Stimulated activated CD4-positive, alpha-beta T cell treated with anti-CD3 and anti-CD28 coated beads, Interleukin-15, amount 100 ng/mL, for 48 hours (primary cell): ENCODE data around the gene GHR.

Experiments
- DNase-seq, 2 donors: peaks; one replicate each; pipeline ENCODE4 v3.0.0-alpha.2; 2020; ENCODE audit warnings: low read depth in 2 of 2

The GHR gene

DNA sequence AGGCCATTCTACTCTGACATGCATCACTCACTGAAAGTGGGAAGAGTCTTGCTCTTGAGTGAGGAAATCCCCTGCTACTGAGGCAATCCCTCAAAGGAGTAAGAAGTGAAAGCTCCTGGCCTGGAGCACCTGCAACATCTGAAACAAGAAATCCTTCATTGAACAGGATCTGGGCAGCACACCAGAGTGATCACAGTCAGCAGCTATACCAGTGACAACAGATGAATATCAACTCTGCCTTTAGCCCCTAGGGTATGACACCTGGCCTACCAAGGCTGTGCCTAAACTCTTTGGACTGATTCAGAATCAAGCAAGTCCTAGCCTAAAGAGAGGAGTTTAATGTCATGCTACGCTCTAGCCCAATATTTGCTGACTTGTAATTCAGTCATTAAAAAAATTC, 177.2 kb downstream of the GHR start:
- no peak for DNase-seq

- no peak for DNase-seq
Measured at GRCh38 chr5:42604171-42604711, 181.0 kb downstream of the GHR start.

GRCh38 chr5:42605490-42605889, 182.3 kb downstream of the GHR start:
- DNase-seq: no peak

DNA sequence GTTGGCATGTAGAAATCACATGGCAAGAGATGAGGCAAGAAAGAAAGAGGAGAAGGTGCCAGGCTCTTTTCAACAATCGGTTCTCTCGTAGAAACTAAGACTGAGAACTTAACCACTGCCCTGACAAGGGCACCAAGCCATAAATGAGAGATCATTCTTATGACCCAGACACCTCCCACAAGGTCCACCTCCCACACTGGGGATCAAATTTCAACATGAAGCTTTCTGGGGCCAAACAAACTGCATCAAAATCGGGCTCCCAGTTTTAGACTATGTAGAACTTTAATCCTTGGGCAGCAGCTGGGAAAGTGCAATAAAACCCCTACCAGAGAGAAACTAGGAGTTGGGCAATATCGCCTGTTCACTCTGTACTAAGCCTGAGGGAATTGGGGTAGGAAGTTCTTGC, 183.2 kb downstream of the GHR start:
- DNase-seq: no peak

DNA sequence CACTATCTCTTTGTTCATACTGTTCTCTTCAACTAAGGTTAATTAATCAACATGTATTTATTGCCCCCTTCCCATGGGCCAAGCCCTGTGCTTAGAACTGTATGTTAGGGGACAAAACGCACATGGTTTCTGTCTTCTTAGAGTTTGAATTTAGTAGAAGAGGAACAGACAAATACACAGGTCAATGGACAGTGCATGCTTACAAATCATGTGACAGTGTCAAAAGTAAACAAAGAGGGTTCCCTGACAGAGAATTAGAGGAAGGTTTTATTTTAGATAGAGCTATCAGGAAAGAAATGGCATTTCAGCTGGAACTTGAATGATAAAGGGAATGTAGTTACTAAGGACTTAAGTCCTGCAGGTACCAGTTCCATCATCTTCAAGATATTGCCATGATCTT, 188.2 kb downstream of the GHR start:
- DNase-seq: no peak

DNA sequence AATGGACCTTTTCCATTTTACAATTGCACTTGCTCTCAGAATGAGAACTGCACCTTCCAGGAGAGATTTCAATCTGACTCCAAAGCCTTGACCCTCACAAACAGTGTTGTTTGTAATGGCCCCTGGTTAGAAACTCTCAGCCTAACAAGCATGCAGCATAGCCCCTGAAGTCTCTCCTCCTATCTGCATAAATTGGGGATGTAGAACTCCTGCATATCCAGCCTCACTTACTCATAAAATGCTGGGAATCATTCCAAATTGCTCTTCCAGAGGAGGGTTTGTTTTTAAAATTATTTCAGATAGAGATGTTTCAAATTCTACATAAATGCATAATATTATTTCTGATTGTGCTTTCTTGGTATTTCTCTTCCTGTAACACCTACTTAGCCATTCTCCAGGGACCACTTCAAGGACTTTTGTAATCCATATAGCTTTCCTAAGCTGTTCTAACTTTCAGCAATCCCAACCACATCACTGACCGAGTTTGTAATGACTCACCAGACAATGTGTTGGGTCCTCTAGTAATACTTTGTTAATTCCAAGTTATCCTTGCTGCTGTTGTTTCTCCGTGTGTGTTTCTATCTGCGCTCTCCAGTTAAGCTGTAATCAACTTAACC, 189.6 kb downstream of the GHR start:
- no peak for DNase-seq

- DNase-seq: no peak
Measured at GRCh38 chr5:42614509-42614908, 191.3 kb downstream of the GHR start.

GRCh38 chr5:42620579-42621216, 197.5 kb downstream of the GHR start:
- no peak for DNase-seq

GRCh38 chr5:42621242-42621641, 198.0 kb downstream of the GHR start:
- DNase-seq: no peak

GRCh38 chr5:42621662-42622061, 198.4 kb downstream of the GHR start:
- DNase-seq: no peak

GRCh38 chr5:42624912-42625311, 201.7 kb downstream of the GHR start:
- no peak for DNase-seq

DNA sequence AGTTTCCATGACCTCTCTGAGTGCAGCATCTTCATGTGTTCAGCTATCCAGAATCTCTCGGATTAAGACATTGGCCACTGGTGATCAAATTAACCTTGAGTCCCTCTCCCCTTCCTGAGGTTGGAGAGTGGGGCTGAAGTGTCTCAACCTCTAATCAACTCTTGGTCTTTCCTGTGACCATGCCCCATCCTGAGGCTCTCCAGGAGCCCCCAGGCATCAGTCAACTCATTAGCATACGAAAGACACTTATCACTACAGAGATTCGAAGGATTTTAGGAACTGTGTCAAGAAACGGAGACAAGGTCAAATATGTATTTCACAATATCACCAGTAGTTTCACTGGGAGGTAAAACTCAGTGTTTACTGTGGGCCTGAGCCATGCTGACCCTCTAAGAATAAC, 203.2 kb downstream of the GHR start:
- DNase-seq: no peak

DNA sequence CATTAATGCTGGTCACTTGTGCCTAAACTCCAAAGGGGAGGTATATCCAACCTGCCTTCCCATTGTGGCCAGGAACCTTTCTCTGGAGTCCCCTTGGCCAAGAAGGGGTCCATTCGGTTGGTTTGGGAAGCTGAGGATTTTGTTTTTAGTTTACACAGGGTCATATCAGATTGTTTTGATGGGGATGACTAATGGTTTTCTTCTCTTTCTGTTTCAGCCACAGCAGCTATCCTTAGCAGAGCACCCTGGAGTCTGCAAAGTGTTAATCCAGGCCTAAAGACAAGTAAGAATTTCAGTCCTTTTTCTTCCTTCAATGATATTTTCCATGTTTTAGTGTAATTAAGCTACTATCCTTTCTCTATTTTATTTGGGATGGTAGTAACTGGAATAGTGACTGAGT, 205.6 kb downstream of the GHR start:
- DNase-seq: no peak

DNA sequence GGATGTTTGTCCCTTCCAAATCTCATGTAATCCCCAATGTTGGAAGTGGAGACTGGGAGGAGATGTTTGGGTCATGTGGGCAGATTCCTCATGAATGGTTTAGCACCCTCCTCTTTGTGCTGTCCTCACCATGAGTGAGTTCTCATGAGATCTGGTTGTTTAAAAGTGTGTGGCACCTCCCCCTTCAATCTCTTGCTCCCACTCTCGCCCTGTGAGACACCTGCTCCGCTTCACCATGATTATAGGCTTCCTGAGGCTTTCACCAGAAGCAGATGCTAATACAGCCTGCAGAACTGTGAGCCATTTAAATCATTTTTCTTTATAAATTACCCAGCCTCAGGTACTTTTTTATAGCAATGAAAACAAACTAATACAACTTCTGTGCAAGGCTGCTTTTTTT, 206.0 kb downstream of the GHR start:
- DNase-seq: no peak

DNA sequence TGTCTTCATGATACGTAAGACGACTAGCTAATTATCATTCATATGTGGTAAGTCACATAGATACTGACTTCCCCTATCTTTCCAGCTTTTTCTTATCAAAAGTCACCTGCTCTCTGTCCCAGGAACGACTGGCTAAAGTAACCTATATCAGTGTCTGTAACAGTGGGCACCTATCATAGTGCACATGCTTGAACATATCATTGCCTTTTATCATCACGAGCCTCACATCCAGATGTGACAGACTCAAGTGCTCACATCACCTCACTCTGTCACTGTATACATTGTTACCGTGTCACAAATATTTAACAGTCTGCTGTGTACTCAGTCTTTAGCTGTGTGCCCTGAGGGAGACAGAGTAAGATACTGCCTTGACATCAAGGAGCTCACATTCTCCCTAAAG, 208.0 kb downstream of the GHR start:
- DNase-seq: no peak

DNA sequence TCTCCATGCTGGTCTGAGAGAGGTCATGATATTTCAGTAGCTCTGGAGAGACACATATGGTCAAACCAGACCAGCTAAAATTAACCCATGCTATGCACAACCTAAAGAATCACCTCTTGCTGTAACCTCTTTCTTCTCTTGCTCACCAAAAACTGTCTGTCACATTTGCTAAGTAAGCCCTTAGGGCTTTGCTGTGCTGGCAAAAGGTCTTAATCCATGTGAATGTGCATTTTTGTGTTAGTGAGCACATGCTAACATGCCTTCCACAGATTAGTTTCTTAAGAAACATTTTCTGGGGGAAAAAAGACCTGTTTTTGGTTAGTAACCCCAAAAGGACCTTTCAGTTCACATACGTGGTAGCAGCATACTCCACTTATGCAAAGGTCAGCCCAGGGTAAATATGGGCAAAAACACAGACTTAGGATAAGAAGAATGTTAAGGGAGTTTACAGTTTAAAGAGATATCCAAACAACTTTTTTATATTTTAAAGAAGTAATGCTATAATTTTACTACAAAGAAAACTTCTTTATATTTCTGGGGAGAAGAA, 209.2 kb downstream of the GHR start:
- DNase-seq: no peak

DNA sequence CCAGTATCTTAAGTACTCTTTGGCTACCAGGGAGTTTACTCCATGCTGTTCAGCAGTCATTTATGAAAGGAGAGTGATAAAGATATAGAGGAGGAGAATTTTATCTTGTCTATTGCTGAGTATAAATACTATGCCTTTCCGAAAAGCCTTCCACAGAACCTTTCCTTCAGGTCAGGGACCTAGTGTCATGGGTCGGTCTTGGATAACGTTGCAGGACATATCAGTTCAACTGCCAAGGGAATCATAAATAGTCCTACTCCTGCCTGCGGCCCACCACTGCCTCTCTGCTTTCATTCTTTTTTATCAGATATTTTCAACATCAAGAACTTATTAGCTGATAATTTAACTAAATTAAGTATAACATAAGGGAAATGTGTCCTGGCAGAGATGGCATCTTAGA, 211.3 kb downstream of the GHR start:
- no peak for DNase-seq

DNA sequence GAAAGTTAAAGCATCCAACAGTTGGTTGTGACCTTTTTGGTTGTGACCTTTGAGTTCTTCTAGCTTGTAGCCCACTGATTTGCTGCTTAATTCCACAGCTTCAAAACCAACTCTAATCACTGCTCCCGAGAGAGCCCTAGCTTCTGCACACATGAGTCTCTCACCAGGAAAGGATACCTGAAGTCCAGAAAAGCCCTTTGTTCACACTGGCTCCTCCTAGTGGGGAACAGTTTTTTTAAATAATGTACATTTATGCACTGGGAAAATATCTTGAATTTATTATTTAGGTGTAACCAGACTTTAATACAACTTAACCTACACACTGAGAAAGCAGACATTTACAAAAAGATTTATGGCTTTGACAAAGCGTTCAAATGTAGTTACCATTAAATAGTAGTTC, 213.2 kb downstream of the GHR start:
- no peak for DNase-seq

DNA sequence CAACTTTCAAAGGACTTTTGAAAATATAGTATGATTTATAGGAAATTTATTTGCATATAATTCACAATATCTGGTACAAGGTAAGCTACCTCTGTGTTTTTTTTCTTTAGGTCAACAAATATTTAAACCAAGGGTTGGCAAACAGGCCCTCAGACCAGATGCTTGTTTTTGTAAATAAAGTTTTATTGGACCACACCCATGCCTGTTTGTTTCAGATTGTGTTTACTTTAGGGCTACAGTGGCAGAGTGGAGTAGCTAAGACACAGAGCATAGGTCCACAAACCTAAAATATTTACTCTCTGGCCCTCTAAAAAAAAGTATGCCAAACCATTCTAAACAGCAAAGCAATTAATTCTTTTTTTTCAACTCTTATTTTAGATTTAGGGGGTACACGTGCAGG, 213.7 kb downstream of the GHR start:
- no peak for DNase-seq

- no peak for DNase-seq
Measured at GRCh38 chr5:42638972-42639371, 215.7 kb downstream of the GHR start.

- DNase-seq: no peak
Measured at GRCh38 chr5:42640835-42641234, 217.6 kb downstream of the GHR start.

- no peak for DNase-seq
Measured at GRCh38 chr5:42641336-42642005, 218.2 kb downstream of the GHR start.

- DNase-seq: no peak
Measured at GRCh38 chr5:42642006-42642405, 218.8 kb downstream of the GHR start.
